Measurements from ENCODE around the gene HES5.

The HES5 gene

DNA sequence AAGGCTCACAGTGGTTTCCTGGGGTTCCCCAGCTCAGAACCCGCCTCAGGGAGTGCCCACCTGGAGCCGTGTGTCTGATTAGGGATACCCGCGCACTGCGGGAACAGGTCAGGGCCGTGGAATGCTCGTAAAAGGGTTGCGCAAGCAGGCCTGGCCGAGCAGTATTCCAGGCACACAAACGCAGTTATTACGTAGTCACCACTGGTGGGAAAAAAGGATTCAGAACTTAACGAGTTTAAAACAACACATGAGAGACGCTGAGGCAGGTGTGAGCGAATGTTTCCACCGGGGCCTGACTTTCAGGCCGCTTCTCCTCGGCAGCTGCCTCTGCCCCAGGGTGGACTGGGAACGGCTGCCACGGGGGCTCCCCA lies 35.8 kb downstream of the HES5 start:
- no peak overlapping the region for H3K27ac ChIP-seq
- no peaks in the 10 kb centered on the region for H3K79me2 ChIP-seq
- no peaks in the 10 kb centered on the region for H3K27me3 ChIP-seq (ENCODE audit: control insufficient read depth, insufficient read depth, low read length)
- H3K4me3 ChIP-seq (ENCODE audit: low read depth, low read length) = no peak overlapping the region
- H2AFZ ChIP-seq = no peak overlapping the region
- no peak overlapping the region for H3K9ac ChIP-seq
- H3K9me3 ChIP-seq (ENCODE audit: control insufficient read depth, low read length) = no peaks in the 10 kb centered on the region
- H3K36me3 ChIP-seq (ENCODE audit: control insufficient read depth, insufficient read depth, low read length) = no peaks in the 10 kb centered on the region
- TF ChIP-seq, protein P1, sequence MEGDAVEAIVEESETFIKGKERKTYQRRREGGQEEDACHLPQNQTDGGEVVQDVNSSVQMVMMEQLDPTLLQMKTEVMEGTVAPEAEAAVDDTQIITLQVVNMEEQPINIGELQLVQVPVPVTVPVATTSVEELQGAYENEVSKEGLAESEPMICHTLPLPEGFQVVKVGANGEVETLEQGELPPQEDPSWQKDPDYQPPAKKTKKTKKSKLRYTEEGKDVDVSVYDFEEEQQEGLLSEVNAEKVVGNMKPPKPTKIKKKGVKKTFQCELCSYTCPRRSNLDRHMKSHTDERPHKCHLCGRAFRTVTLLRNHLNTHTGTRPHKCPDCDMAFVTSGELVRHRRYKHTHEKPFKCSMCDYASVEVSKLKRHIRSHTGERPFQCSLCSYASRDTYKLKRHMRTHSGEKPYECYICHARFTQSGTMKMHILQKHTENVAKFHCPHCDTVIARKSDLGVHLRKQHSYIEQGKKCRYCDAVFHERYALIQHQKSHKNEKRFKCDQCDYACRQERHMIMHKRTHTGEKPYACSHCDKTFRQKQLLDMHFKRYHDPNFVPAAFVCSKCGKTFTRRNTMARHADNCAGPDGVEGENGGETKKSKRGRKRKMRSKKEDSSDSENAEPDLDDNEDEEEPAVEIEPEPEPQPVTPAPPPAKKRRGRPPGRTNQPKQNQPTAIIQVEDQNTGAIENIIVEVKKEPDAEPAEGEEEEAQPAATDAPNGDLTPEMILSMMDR (IDR thresholded peaks at IDR 0.05) = no peak
- no peaks in the 10 kb centered on the region for H3K4me1 ChIP-seq
- H3K4me2 ChIP-seq (ENCODE audit: low read length) = no peak overlapping the region

DNA sequence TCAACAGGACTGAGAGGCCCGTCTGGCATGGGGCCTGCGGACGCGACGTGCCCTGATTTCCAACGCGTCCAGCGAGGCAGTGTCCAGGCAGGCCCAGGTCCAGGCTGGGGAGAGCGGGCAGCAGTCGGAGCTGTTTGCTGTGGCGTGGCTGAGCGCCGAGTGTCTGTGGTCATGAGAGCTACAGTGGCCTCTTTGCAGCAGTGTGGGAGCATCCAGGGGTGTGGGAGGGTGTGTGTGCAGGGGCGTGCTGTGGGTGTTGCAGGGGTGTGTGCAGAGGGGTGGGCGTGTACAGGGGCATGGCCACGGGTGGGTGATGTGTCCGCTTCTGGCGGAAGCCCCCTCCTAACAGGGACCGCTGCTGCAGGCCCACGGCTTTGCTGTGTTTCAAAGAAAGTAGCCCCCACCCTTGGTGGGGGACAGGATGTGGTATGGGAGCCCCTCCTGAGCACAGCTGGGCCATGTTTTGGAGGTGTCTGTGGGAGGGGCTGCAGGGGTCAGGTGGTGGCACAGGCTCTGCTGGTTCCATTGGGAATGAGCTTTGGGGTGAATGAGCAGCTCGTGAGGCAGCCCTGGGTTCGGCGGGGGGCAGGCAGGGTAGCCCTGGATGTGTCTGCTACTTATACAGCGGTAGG lies 36.3 kb downstream of the HES5 start:
- no peaks in the 10 kb centered on the region for H3K9me3 ChIP-seq (ENCODE audit: control insufficient read depth, low read length)
- H3K4me1 ChIP-seq = no peaks in the 10 kb centered on the region
- no peak overlapping the region for H3K9ac ChIP-seq
- H3K4me2 ChIP-seq (ENCODE audit: low read length) = no peak overlapping the region
- H2AFZ ChIP-seq = no peak overlapping the region
- TF ChIP-seq, protein P1 (IDR thresholded peaks at IDR 0.05) = no peak
- H3K79me2 ChIP-seq = no peaks in the 10 kb centered on the region
- no peak overlapping the region for H3K27ac ChIP-seq
- H3K4me3 ChIP-seq (ENCODE audit: low read depth, low read length) = no peak overlapping the region
- no peaks in the 10 kb centered on the region for H3K27me3 ChIP-seq (ENCODE audit: control insufficient read depth, insufficient read depth, low read length)
- no peaks in the 10 kb centered on the region for H3K36me3 ChIP-seq (ENCODE audit: control insufficient read depth, insufficient read depth, low read length)

GRCh38 chr1:2493218-2493617 lies 36.8 kb downstream of the HES5 start:
- no peaks in the 10 kb centered on the region for H3K9me3 ChIP-seq (ENCODE audit: control insufficient read depth, low read length)
- no peak overlapping the region for H3K4me3 ChIP-seq (ENCODE audit: low read depth, low read length)
- no peaks in the 10 kb centered on the region for H3K27me3 ChIP-seq (ENCODE audit: control insufficient read depth, insufficient read depth, low read length)
- H3K36me3 ChIP-seq (ENCODE audit: control insufficient read depth, insufficient read depth, low read length) = no peaks in the 10 kb centered on the region
- no peak overlapping the region for H2AFZ ChIP-seq
- TF ChIP-seq, protein P1 (IDR thresholded peaks at IDR 0.05) = no peak
- no peak overlapping the region for H3K9ac ChIP-seq
- H3K79me2 ChIP-seq = no peaks in the 10 kb centered on the region
- no peaks in the 10 kb centered on the region for H3K4me1 ChIP-seq
- H3K4me2 ChIP-seq (ENCODE audit: low read length) = no peak overlapping the region
- H3K27ac ChIP-seq = no peak overlapping the region

DNA sequence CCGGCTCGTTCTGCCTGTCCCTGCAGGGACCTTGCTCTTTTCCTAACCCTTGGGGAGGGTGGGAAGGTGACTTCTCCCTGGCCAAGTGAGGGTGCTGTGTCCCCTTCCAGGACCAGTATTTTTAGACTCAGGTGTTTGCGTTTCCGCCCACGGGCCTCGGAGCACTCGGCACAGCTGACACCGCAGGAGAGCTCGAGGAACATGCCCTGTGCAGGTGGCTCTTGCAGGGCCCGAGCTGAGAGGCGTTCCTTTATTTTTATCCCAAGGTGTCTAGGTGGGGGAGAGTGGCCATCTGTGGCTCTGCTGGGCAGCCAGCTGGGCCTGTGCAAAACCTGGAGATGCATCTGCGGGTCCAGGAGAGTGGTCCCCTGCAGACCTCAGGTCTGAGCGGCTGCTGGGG lies 38.0 kb downstream of the HES5 start:
- no peaks in the 10 kb centered on the region for H3K9me3 ChIP-seq (ENCODE audit: control insufficient read depth, low read length)
- no peak overlapping the region for H3K9ac ChIP-seq
- H3K27ac ChIP-seq = no peak overlapping the region
- no peaks in the 10 kb centered on the region for H3K79me2 ChIP-seq
- H3K4me1 ChIP-seq = no peaks in the 10 kb centered on the region
- no peaks in the 10 kb centered on the region for H3K36me3 ChIP-seq (ENCODE audit: control insufficient read depth, insufficient read depth, low read length)
- TF ChIP-seq, protein P1 (IDR thresholded peaks at IDR 0.05) = no peak
- no peak overlapping the region for H3K4me3 ChIP-seq (ENCODE audit: low read depth, low read length)
- no peak overlapping the region for H2AFZ ChIP-seq
- no peak overlapping the region for H3K4me2 ChIP-seq (ENCODE audit: low read length)
- no peaks in the 10 kb centered on the region for H3K27me3 ChIP-seq (ENCODE audit: control insufficient read depth, insufficient read depth, low read length)

DNA sequence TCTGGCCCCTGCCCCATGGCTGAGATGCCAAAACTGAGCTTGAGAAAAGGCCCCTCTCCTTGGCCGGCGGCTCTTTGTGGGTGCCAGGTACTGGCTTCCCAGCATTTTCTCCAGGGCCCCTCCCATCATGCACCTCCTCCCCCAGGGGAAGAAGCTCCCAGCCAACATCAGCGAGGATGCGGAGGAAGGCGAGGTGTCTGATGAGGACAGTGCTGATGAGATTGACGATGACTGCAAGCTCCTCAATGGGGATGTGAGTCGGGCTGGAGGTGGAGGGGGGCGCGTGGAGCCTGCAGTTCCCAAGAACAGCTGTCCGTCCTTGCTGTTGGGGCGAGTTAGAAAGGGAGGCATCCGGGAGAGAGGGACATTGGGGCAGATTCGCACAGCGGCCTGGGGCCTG lies 40.4 kb downstream of the HES5 start:
- Histone ChIP-seq H3K79me2 (no peaks in the 10 kb centered on the region), H3K4me3 (ENCODE audit: low read depth, low read length) (no peak overlapping the region), H3K27ac (no peak overlapping the region), H3K27me3 (ENCODE audit: control insufficient read depth, insufficient read depth, low read length) (no peaks in the 10 kb centered on the region), H3K9ac (no peak overlapping the region), H2AFZ (no peak overlapping the region), H3K4me2 (ENCODE audit: low read length) (no peak overlapping the region), H3K9me3 (ENCODE audit: control insufficient read depth, low read length) (no peaks in the 10 kb centered on the region), H3K4me1 (no peaks in the 10 kb centered on the region), H3K36me3 (ENCODE audit: control insufficient read depth, insufficient read depth, low read length) (no peaks in the 10 kb centered on the region)
- TF ChIP-seq, protein P1 (IDR thresholded peaks at IDR 0.05) = no peak
